WTC11 (cell line): Measurements from ENCODE around the gene NLRX1. TPM values are rescaled to one million over a fixed set of nuclear protein-coding genes. Genes with fewer than 3 reads are reported as not detected.
A peak's percentile ranks its signal among the peaks of the same experiment; 100 is the strongest.

ENCODE experiments used
- ATAC-seq: fragments of 200-7000 bp; cut with Tn5 transposase; 2 replicates; pipeline ENCODE4 v1.10.0; 2021; ENCODE audit warnings: mild to moderate bottlenecking, moderate library complexity
- CTCF ChIA-PET: fragments of 300-600 bp; sonication (Branson Sonifier 250); formaldehyde crosslinking; loops from one replicate; lab custom pipeline; 2021; ENCODE audit warnings: antibody characterized with exemption; lab: Charles Lee
- POLR2A ChIA-PET: fragments of 350-600 bp; sonication (Branson Sonifier 250); formaldehyde crosslinking; loops from one replicate; lab custom pipeline; 2021; ENCODE audit warnings: antibody characterized with exemption; lab: Charles Lee
- DNase-seq: peaks from one replicate; pipeline ENCODE4 v3.0.0; 2021; ENCODE audit warnings: low spot score
- H3K27ac Mint-ChIP-seq: 2 replicates; pipeline ENCODE4 v1.8.0; 2021; ENCODE audit warnings: mixed read lengths
- H3K27me3 Mint-ChIP-seq: 2 replicates; pipeline ENCODE4 v1.8.0; 2021; ENCODE audit warnings: low read depth, mild to moderate bottlenecking, moderate library complexity, mixed read lengths
- H3K36me3 Mint-ChIP-seq: 2 replicates; pipeline ENCODE4 v1.8.0; 2021; ENCODE audit warnings: mixed read lengths
- H3K4me1 Mint-ChIP-seq: 2 replicates; pipeline ENCODE4 v1.8.0; 2022; ENCODE audit warnings: mixed read lengths
- H3K4me3 Mint-ChIP-seq: 2 replicates; pipeline ENCODE4 v1.8.0; 2021; ENCODE audit warnings: mild to moderate bottlenecking, moderate library complexity, mixed read lengths
- H3K9me3 Mint-ChIP-seq: 2 replicates; pipeline ENCODE4 v1.8.0; 2021; ENCODE audit warnings: mixed read lengths
- CREB1 ChIP-seq: sonication (generic); formaldehyde crosslinking; IDR thresholded peaks from 2 replicates; pipeline ENCODE4 v1.8.0; 2023; ENCODE audit warnings: mild to moderate bottlenecking, missing genetic modification reagents
- GABPB1 ChIP-seq: sonication (generic); formaldehyde crosslinking; IDR thresholded peaks from 2 replicates; pipeline ENCODE4 v1.8.1; 2023; ENCODE audit warnings: mild to moderate bottlenecking, missing genetic modification reagents
- GTF2I ChIP-seq: fragments of 250-450 bp; sonication (Bioruptor Pico); conservative IDR thresholded peaks from 2 replicates; pipeline ENCODE4 v1.4.0; 2021; ENCODE audit warnings: mild to moderate bottlenecking
- NR1H2 ChIP-seq: sonication (generic); formaldehyde crosslinking; IDR thresholded peaks from 2 replicates; pipeline ENCODE4 v1.9.0; 2021; ENCODE audit warnings: mild to moderate bottlenecking, moderate library complexity, missing genetic modification reagents
- NR3C1 ChIP-seq: sonication (generic); formaldehyde crosslinking; conservative IDR thresholded peaks from 2 replicates; pipeline ENCODE4 v1.8.1; 2023; ENCODE audit warnings: low read depth, mild to moderate bottlenecking, missing genetic modification reagents
- PRRX2 ChIP-seq: fragments of 250-450 bp; sonication (Bioruptor Pico); IDR thresholded peaks from 2 replicates; pipeline ENCODE4 v1.8.0; 2021; ENCODE audit warnings: mild to moderate bottlenecking
- TCF7 ChIP-seq: sonication (generic); formaldehyde crosslinking; IDR thresholded peaks from 2 replicates; pipeline ENCODE4 v1.8.0; 2022; ENCODE audit warnings: mild to moderate bottlenecking, low read depth, missing genetic modification reagents, moderate library complexity
- ZBTB21 ChIP-seq: sonication (generic); formaldehyde crosslinking; IDR thresholded peaks from 2 replicates; pipeline ENCODE4 v1.8.1; 2023; ENCODE audit warnings: mild to moderate bottlenecking, missing genetic modification reagents, borderline replicate concordance
- ZNF138 ChIP-seq: sonication (generic); formaldehyde crosslinking; conservative IDR thresholded peaks from 2 replicates; pipeline ENCODE4 v1.8.1; 2022; ENCODE audit warnings: mild to moderate bottlenecking, moderate library complexity, missing genetic modification reagents
- ZNF219 ChIP-seq: sonication (generic); formaldehyde crosslinking; IDR thresholded peaks from 2 replicates; pipeline ENCODE4 v1.8.0; 2023; ENCODE audit warnings: missing genetic modification reagents, mild to moderate bottlenecking, borderline replicate concordance
- ZNF671 ChIP-seq: fragments of 250-450 bp; sonication (Bioruptor Pico); IDR thresholded peaks from 2 replicates; pipeline ENCODE4 v1.8.0; 2021; ENCODE audit warnings: mild to moderate bottlenecking
- total RNA-seq: library from RNA; stranded (reverse); gene quantifications from 3 replicates; pipeline ENCODE4 v1.2.3, GENCODE V29; 2021
- TF ChIP-seq, protein P1 (sequence below): sonication (generic); formaldehyde crosslinking; conservative IDR thresholded peaks from 2 replicates; pipeline ENCODE4 v1.8.1; 2023; ENCODE audit warnings: mild to moderate bottlenecking, low read depth, missing genetic modification reagents, moderate library complexity
- TF ChIP-seq, protein P2 (sequence below): sonication (generic); formaldehyde crosslinking; IDR thresholded peaks from 2 replicates; pipeline ENCODE4 v1.8.0; 2022; ENCODE audit warnings: missing genetic modification reagents
- TF ChIP-seq, protein P3 (sequence below): sonication (generic); formaldehyde crosslinking; IDR thresholded peaks from 2 replicates; pipeline ENCODE4 v1.8.0; 2022; ENCODE audit warnings: mild to moderate bottlenecking, missing genetic modification reagents
- TF ChIP-seq, protein P4 (sequence below): sonication (generic); formaldehyde crosslinking; conservative IDR thresholded peaks from 2 replicates; pipeline ENCODE4 v1.8.1; 2022; ENCODE audit warnings: mild to moderate bottlenecking, missing genetic modification reagents
- TF ChIP-seq, protein P5 (sequence below): fragments of 250-450 bp; sonication (Bioruptor Pico); IDR thresholded peaks from 2 replicates; pipeline ENCODE4 v1.9.0; 2021; ENCODE audit warnings: mild to moderate bottlenecking, borderline replicate concordance
- TF ChIP-seq, protein P6 (sequence below): sonication (generic); formaldehyde crosslinking; IDR thresholded peaks from 2 replicates; pipeline ENCODE4 v1.8.1; 2023; ENCODE audit warnings: mild to moderate bottlenecking, missing genetic modification reagents

Gene NLRX1
- total RNA-seq, 1 experiment from 2014 or later: 20.8 TPM

DNA sequence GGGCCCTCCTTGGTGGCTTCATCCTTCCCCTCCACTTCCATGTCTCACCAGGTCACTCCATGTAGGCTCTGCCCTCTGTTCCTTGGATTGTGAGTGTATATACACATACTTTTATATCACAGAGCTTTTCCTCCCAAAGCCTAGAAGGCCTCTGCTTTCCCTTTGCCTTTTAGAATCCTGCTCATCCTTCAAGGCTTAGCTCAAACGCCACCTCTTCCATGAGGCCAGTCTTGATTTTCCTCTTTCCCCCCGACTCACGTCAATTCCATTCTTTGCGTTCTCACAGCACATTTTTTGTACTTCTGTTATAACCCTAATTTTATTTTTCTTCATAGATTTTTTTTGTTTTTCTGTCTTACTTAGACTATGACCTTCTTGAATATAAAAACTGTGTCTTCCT, 15.9 kb upstream of the NLRX1 start (continued):
- TF ChIP-seq, protein P1, sequence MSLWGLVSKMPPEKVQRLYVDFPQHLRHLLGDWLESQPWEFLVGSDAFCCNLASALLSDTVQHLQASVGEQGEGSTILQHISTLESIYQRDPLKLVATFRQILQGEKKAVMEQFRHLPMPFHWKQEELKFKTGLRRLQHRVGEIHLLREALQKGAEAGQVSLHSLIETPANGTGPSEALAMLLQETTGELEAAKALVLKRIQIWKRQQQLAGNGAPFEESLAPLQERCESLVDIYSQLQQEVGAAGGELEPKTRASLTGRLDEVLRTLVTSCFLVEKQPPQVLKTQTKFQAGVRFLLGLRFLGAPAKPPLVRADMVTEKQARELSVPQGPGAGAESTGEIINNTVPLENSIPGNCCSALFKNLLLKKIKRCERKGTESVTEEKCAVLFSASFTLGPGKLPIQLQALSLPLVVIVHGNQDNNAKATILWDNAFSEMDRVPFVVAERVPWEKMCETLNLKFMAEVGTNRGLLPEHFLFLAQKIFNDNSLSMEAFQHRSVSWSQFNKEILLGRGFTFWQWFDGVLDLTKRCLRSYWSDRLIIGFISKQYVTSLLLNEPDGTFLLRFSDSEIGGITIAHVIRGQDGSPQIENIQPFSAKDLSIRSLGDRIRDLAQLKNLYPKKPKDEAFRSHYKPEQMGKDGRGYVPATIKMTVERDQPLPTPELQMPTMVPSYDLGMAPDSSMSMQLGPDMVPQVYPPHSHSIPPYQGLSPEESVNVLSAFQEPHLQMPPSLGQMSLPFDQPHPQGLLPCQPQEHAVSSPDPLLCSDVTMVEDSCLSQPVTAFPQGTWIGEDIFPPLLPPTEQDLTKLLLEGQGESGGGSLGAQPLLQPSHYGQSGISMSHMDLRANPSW (CRISPR knock-in tag): no peak
- TF ChIP-seq TCF7 (CRISPR knock-in tag): no peak
- TF ChIP-seq NR3C1 (CRISPR knock-in tag): no peak
- TF ChIP-seq, protein P2, sequence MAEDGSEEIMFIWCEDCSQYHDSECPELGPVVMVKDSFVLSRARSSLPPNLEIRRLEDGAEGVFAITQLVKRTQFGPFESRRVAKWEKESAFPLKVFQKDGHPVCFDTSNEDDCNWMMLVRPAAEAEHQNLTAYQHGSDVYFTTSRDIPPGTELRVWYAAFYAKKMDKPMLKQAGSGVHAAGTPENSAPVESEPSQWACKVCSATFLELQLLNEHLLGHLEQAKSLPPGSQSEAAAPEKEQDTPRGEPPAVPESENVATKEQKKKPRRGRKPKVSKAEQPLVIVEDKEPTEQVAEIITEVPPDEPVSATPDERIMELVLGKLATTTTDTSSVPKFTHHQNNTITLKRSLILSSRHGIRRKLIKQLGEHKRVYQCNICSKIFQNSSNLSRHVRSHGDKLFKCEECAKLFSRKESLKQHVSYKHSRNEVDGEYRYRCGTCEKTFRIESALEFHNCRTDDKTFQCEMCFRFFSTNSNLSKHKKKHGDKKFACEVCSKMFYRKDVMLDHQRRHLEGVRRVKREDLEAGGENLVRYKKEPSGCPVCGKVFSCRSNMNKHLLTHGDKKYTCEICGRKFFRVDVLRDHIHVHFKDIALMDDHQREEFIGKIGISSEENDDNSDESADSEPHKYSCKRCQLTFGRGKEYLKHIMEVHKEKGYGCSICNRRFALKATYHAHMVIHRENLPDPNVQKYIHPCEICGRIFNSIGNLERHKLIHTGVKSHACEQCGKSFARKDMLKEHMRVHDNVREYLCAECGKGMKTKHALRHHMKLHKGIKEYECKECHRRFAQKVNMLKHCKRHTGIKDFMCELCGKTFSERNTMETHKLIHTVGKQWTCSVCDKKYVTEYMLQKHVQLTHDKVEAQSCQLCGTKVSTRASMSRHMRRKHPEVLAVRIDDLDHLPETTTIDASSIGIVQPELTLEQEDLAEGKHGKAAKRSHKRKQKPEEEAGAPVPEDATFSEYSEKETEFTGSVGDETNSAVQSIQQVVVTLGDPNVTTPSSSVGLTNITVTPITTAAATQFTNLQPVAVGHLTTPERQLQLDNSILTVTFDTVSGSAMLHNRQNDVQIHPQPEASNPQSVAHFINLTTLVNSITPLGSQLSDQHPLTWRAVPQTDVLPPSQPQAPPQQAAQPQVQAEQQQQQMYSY: no peak
- no peak for TF ChIP-seq ZNF671 (CRISPR knock-in tag)

DNA sequence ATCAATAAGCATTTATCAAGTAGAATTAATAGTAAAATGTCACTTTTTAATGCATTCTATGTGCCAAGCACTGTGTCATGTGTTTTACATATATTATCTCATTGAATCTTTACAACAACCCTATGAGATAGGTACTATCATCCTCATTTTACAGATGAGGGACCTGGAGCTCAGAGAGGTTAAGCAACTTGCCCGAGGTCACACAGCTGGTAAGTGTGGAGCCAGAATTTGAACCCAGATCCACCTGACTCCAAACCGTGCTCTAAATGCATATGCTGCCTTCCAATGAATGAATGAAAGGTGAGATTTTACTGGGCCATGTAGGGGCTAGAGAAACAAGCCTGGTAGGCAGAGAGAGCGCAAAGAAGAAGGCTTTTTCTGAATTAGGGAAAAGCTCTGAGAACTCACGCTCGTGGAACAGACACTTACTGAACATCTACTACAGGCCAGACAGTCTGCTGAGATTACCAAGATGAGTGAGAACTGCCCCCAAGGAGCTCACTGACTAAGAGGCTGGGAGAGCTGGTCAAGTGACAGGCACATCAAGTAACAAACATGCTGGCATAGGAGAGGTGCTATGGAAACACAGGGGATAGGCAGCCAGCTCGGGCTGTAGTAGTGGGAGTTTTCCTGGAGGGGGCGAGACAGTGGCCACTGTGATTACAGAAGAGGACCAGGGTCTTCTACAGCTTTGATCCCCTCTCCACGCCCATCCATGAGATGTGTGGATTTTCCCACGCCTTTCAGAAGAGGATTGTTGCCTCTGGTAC, 15.3 kb upstream of the NLRX1 start:
- Mint-ChIP-seq H3K4me3 (no peak overlapping the region), H3K4me1 (peaks cover 12% of the 10 kb centered on the region), H3K27ac (no peak overlapping the region), H3K9me3 (no peaks in the 10 kb centered on the region), H3K36me3 (no peaks in the 10 kb centered on the region), H3K27me3 (peaks cover 39% of the 10 kb centered on the region)
- peak; percentile 45 for ATAC-seq
- DNase-seq: peak; percentile 46
- CTCF ChIA-PET: interaction anchor here (0.6 to 5.1 kb wide), 20 partner anchors 9 to 519 kb away, joined by 3 to 38 read pairs (median 4); partner anchors contain the start of genes C2CD2L, NLRX1 and RNF26
- POLR2A ChIA-PET: interaction anchor here (0.8 to 1.3 kb wide), 2 partner anchors 16 to 492 kb away, joined by 3 read pairs; no protein-coding TSS in a partner anchor
- no peak for TF ChIP-seq ZNF219 (CRISPR knock-in tag)
- no peak for TF ChIP-seq NR1H2 (CRISPR knock-in tag)
- TF ChIP-seq ZBTB21 (CRISPR knock-in tag): no peak
- TF ChIP-seq, protein P3, sequence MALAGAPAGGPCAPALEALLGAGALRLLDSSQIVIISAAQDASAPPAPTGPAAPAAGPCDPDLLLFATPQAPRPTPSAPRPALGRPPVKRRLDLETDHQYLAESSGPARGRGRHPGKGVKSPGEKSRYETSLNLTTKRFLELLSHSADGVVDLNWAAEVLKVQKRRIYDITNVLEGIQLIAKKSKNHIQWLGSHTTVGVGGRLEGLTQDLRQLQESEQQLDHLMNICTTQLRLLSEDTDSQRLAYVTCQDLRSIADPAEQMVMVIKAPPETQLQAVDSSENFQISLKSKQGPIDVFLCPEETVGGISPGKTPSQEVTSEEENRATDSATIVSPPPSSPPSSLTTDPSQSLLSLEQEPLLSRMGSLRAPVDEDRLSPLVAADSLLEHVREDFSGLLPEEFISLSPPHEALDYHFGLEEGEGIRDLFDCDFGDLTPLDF: no peak
- TF ChIP-seq, protein P4, sequence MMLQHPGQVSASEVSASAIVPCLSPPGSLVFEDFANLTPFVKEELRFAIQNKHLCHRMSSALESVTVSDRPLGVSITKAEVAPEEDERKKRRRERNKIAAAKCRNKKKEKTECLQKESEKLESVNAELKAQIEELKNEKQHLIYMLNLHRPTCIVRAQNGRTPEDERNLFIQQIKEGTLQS (CRISPR knock-in tag): no peak
- TF ChIP-seq PRRX2 (CRISPR knock-in tag): no peak

DNA sequence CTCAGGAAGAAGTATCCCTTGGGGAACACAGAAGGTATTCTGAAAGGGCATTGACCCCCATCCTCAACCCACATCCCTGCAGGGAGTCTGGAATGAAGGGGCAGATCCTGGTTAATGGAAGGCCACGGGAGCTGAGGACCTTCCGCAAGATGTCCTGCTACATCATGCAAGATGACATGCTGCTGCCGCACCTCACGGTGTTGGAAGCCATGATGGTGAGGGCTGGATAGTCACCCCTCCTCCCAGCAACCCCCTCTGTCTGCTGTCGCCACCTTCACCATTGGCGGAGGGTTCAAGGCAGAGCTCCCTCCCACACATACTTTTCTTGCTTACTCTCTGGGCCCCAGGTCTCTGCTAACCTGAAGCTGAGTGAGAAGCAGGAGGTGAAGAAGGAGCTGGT, 14.3 kb upstream of the NLRX1 start:
- H3K36me3 Mint-ChIP-seq: no peaks in the 10 kb centered on the region
- ChIA-PET POLR2A (interaction anchor here (0.7 to 0.8 kb wide), 2 partner anchors 156 to 491 kb away, joined by 3 read pairs; no protein-coding TSS in a partner anchor), CTCF (interaction anchor here (1.0 to 5.1 kb wide), 7 partner anchors 12 to 184 kb away, joined by 3 to 38 read pairs (median 5); partner anchors contain the start of gene NLRX1)
- no peak for DNase-seq
- no peaks in the 10 kb centered on the region for H3K9me3 Mint-ChIP-seq
- H3K27me3 Mint-ChIP-seq: peaks cover 32% of the 10 kb centered on the region
- no peak for ATAC-seq
- H3K27ac Mint-ChIP-seq: no peak overlapping the region
- no peak overlapping the region for H3K4me3 Mint-ChIP-seq
- H3K4me1 Mint-ChIP-seq: peaks cover 7% of the 10 kb centered on the region; the same call in 1 of the 2 replicates
- TF ChIP-seq, protein P5, sequence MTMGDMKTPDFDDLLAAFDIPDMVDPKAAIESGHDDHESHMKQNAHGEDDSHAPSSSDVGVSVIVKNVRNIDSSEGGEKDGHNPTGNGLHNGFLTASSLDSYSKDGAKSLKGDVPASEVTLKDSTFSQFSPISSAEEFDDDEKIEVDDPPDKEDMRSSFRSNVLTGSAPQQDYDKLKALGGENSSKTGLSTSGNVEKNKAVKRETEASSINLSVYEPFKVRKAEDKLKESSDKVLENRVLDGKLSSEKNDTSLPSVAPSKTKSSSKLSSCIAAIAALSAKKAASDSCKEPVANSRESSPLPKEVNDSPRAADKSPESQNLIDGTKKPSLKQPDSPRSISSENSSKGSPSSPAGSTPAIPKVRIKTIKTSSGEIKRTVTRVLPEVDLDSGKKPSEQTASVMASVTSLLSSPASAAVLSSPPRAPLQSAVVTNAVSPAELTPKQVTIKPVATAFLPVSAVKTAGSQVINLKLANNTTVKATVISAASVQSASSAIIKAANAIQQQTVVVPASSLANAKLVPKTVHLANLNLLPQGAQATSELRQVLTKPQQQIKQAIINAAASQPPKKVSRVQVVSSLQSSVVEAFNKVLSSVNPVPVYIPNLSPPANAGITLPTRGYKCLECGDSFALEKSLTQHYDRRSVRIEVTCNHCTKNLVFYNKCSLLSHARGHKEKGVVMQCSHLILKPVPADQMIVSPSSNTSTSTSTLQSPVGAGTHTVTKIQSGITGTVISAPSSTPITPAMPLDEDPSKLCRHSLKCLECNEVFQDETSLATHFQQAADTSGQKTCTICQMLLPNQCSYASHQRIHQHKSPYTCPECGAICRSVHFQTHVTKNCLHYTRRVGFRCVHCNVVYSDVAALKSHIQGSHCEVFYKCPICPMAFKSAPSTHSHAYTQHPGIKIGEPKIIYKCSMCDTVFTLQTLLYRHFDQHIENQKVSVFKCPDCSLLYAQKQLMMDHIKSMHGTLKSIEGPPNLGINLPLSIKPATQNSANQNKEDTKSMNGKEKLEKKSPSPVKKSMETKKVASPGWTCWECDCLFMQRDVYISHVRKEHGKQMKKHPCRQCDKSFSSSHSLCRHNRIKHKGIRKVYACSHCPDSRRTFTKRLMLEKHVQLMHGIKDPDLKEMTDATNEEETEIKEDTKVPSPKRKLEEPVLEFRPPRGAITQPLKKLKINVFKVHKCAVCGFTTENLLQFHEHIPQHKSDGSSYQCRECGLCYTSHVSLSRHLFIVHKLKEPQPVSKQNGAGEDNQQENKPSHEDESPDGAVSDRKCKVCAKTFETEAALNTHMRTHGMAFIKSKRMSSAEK (CRISPR knock-in tag): no peak
- TF ChIP-seq, protein P6, sequence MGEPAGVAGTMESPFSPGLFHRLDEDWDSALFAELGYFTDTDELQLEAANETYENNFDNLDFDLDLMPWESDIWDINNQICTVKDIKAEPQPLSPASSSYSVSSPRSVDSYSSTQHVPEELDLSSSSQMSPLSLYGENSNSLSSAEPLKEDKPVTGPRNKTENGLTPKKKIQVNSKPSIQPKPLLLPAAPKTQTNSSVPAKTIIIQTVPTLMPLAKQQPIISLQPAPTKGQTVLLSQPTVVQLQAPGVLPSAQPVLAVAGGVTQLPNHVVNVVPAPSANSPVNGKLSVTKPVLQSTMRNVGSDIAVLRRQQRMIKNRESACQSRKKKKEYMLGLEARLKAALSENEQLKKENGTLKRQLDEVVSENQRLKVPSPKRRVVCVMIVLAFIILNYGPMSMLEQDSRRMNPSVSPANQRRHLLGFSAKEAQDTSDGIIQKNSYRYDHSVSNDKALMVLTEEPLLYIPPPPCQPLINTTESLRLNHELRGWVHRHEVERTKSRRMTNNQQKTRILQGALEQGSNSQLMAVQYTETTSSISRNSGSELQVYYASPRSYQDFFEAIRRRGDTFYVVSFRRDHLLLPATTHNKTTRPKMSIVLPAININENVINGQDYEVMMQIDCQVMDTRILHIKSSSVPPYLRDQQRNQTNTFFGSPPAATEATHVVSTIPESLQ: no peak
- TF ChIP-seq ZNF138 (CRISPR knock-in tag): no peak
- TF ChIP-seq GTF2I (CRISPR knock-in tag): no peak
- TF ChIP-seq CREB1 (CRISPR knock-in tag): no peak
- no peak for TF ChIP-seq GABPB1 (CRISPR knock-in tag)
